Loucy (cell line): ENCODE measurements around the gene ZNF747.

Source experiments
- CTCF ChIP-seq: fragments of 200-600 bp; sonication (generic); conservative IDR thresholded peaks from 2 replicates; pipeline ENCODE4 v1.5.1; 2014; ENCODE audit warnings: mild to moderate bottlenecking, antibody characterized with exemption, low read length
- EZH2phosphoT487 ChIP-seq: fragments of 200-600 bp; IDR thresholded peaks from 2 replicates; pipeline ENCODE4 v1.6.1; 2018; ENCODE audit warnings: antibody characterized with exemption, mild to moderate bottlenecking, moderate library complexity, borderline replicate concordance

- TF ChIP-seq EZH2phosphoT487 (no peak), CTCF (no peak)
Observed at GRCh38 chr16:30551781-30552180, 17.1 kb upstream of the ZNF747 start.
